Eye (tissue), 1 donor: ENCODE measurements around the gene OXCT1.
"Not testable (repeated sequence)": the region's sequence is repeated elsewhere in the genome, so short reads cannot be mapped to it uniquely, and the experiment has no call there.

Experiments
- DNase-seq: peaks from one replicate; pipeline ENCODE4 v3.0.0-alpha.2; 2015

Gene OXCT1

GRCh38 chr5:41772056-41772455 lies 98.2 kb downstream of the OXCT1 start:
- no peak for DNase-seq

DNA sequence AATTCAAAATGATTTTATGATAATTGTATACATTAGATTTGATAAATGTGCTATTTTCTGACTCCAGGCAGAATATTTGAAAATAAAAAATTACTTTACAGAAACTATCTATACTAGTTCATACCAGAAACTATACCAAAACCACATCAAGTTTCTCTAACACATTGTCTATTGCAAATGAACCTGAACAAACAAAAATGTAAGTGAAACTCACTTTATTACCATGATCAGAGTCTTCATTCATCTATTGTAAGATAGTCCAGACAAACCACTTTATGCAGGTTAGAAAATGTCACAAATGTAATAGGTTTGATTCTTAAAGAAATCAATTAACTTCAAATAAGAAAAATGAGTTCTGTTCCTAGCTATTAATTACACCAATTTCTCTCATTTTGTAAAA lies 99.4 kb downstream of the OXCT1 start:
- DNase-seq = no peak

DNA sequence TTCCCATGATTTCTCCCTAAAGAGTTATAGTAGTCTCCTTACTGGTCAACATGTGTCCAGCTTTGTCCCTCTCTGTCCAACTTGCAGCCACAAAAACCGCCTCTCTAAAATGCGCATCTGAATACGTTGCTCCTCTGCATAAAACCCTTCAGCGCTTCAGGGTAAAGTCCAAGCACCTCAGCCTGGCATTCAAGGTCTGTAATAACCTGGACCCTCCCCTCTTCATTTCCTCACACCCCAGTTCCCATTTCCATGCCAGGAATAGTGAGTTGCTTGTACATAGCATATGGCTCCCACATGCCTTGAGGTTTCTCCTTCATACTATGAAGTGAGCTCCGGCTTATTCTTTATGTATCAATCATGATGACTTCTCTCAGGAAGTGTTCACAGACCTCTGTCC lies 101.5 kb downstream of the OXCT1 start:
- no peak for DNase-seq

DNA sequence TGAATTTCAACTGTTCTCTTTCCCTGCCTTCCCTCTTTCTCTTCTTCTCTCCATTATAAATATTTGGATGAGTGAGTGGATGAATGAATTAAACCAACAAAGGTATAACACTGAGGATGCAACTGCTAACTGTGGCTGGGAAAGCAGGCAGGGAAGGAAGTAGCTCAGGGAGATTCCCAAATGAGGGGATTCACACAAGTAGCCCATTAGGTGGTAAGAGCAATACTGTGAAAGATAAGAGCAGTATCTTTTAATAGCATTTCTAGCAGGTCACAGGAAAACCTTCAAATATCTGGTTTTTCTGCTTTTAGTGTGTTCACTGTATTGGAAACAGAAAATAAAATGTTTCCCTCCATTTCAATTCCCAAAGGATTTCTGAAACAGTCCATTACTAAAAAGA lies 105.6 kb downstream of the OXCT1 start:
- DNase-seq = no peak

GRCh38 chr5:41763574-41763973 lies 106.7 kb downstream of the OXCT1 start:
- DNase-seq = no peak

- DNase-seq = no peak
These were observed 107.1 kb downstream of the OXCT1 start for GRCh38 chr5:41763081-41763480.

DNA sequence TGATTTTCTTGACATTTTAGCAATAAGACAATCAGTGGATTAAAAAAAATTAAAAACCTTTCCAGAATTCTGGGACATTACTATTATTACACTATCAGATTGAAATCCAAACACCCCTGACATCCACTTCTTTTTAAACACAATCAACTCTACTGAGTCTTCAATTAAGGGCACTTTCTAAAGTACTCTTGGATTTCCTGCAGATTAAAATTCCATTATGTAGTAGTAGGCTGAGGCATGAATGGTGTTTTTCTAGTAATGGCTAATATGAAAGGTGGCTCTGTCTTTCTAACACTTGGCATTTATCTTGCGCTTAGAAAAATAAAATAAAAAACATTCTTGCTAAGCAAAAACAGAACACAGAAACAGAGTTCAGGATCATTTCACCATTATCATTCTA lies 107.8 kb downstream of the OXCT1 start:
- no peak for DNase-seq

- DNase-seq = no peak
These were observed 108.6 kb downstream of the OXCT1 start for GRCh38 chr5:41761663-41762062.

- no peak for DNase-seq
These were observed 114.5 kb downstream of the OXCT1 start for GRCh38 chr5:41755705-41756104.

DNA sequence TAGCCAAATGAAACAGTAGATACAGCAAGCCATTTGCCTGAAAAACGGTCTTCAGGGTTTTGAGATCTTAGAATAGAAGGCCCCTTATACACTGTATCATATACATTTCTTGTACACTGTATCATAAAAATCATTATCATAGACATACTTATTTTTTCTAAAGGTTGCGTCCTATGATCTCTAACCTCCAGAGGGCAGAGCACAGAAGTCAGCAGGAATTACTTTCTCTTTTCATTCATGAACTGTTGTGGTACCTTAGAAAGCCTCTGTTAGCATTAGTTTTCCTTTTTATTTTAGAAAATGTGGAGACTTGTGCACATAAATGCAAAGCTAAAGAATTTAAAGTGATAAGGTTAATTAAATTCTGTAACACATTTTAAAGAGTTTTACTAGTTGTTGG lies 115.4 kb downstream of the OXCT1 start:
- DNase-seq = no peak

DNA sequence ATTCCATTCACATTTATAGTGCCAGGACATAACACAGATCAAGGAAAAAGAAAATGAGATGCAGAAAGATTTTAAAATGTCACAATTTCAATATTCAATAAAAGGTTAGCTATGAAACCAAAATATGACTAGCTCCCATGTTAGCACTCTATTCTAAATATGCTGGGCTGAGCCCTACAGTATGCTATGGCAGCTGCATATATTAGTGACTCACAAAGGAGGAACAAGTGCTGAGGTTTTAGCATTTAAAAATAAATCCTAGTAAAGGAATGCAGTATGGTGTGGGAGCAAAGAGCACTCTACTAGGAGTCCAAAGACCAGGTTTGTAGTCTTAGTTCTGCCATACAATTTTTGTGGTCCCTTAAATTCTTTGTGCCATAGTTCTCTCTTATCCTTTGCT lies 118.4 kb downstream of the OXCT1 start:
- DNase-seq = no peak

- DNase-seq = no peak
These were observed 121.6 kb downstream of the OXCT1 start for GRCh38 chr5:41748631-41749030.

GRCh38 chr5:41747708-41748107 lies 122.5 kb downstream of the OXCT1 start:
- DNase-seq = no peak

DNA sequence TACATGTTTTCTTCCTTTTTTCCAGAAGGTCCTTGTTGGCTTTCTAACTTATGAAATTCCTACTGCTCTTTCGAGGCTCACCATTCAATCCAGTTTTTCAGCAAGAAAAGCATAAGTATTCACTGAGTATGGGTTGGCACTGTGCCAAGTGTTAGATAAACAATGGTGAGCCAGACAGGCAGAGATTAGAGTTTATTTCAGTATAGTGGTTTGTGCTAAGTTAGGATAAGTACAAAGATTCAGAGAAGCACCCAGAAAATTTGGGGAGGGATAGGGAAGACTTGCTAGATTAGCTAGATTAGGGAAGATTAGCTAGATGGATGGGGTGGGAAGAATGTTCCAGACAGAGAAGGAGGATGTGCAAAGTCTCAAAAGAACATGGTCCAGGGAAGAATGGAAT lies 122.9 kb downstream of the OXCT1 start:
- peak; percentile 38 for DNase-seq

DNA sequence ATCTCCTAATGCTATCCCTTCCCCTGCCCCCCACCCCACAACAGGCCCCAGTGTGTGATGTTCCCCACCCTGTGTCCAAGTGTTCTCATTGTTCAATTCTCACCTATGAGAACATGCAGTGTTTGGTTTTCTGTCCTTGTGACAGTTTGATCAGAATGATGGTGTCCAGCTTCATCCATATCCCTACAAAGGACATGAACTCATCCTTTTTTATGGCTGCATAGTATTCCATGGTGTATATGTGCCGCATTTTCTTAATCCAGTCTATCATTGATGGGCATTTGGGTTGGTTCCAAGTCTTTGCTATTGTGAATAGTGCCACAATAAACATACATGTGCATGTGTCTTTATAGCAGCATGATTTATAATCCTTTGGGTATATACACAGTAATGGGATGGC lies 127.6 kb downstream of the OXCT1 start:
- DNase-seq = not testable (repeated sequence)

- DNase-seq = no peak
These were observed 131.4 kb downstream of the OXCT1 start for GRCh38 chr5:41738710-41739354.

DNA sequence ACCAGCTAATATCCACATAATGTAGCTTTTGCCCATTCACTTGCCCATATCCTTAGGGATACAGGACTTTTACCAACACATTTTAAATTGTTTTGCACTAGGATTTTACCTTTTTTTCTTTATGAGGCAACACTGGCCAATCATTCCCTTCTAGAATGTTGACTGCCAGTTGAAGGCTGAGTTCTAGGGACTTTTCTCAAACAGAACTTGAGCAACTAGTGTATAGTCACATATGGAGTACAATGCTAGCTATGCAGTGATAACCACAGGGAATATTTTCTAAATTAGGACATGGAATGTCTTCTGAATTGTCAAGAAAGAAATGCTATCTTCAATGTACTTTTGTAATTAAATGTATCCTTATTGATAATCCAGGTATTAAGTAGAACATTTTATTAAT lies 133.6 kb downstream of the OXCT1 start:
- DNase-seq = no peak

DNA sequence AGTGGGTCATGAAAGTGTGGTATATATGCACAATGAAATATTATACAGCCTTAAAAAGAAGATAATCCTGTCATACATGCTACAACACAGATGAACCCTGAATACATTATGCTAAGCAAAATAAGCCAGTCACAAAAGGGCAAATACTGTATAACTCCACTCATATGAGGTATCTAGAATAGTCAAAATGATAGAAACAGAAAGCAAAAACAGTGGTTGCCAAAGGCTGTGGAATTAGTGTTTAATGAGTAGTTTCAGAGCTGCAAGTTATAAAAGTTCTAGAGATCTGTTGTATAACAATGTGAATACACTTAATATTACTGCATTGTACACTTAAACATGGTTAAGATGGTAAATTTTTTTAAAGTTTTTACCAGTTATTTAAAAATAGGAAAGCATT lies 135.0 kb downstream of the OXCT1 start:
- no peak for DNase-seq

DNA sequence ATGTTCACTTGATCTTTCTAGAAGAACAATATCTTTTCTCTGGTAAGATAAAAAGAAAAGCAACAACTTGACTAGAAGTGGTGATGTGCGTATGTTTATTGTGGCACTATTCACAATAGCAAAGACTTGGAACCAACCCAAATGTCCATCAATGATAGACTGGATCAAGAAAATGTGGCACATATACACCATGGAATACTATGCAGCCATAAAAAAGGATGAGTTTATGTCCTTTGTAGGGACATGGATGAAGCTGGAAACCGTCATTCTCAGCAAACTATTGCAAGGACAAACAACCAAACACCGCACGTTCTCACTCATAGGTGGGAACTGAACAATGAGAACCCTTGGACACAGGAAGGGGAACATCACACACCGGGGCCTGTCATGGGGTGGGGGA lies 140.8 kb downstream of the OXCT1 start:
- not testable (repeated sequence) for DNase-seq

- no peak for DNase-seq
These were observed 141.9 kb downstream of the OXCT1 start for GRCh38 chr5:41728281-41728680.

- DNase-seq = no peak
These were observed 147.8 kb downstream of the OXCT1 start for GRCh38 chr5:41722359-41722950.

DNA sequence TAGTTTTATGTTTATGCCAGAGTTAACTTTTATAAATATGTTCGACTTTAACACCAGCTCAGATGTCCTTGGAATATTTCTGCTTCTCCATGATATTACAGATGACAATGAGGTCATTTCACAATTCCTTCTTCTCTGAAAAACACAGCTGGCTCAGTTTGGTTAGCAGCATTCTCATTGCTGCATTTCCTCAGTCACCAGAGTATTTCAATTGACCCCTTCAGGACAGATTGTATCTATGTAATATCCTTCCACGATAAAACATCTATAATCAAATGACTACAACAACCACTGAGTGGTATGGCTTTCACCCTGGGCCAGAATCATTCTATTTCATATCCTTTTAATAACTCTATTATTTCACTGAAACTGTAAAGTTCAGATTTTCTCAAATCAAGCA lies 148.7 kb downstream of the OXCT1 start:
- DNase-seq = peak; percentile 3

DNA sequence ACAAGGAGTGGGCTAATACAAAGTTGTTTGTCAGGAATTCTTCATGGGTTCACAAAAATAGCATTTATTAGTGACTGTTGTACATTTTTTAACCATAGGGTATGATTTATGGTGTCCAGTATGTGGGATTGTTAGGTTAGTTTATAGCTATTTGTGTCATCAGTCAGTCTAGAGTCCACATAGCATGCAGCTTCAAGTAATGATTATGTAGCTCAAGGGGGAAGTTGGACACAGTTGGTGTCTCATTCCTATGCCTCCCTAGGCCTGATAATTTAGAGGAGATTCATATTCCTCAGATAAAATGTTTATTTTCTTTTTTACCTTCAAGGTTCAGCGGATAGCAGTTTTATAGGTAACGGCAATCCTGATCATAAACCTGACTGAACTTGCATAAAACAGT lies 153.8 kb downstream of the OXCT1 start:
- DNase-seq = no peak

DNA sequence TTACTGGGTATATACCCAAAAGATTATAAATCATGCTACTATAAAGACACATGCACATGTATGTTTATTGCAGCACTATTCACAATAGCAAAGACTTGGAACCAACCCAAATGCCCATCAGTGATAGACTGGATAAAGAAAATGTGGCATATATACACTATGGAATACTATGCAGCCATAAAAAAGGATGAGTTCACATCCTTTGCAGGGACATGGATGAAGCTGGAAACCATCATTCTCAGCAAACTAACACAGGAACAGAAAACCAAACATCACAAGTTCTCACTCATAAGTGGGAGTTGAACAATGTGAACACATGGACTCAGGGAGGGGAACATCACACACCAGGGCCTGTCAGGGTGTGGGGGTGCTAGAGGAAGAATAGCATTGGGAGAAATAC lies 155.8 kb downstream of the OXCT1 start:
- DNase-seq = not testable (repeated sequence)

GRCh38 chr5:41708604-41708940 lies 161.7 kb downstream of the OXCT1 start:
- DNase-seq = no peak
